AG04449 (cell line): Measurements from ENCODE around the gene OSBPL3.
A peak's percentile ranks its signal among the peaks of the same experiment; 100 is the strongest.

Experiments used
- CTCF ChIA-PET: fragments of 350-600 bp; formaldehyde crosslinking; extraction: SDS; loops from one replicate; lab custom pipeline; 2021; ENCODE audit warnings: antibody characterized with exemption; lab: Yijun Ruan, JAX
- POLR2A ChIA-PET: fragments of 400-600, 350-600 bp; formaldehyde crosslinking; extraction: SDS; loops from one replicate; lab custom pipeline; 2020; ENCODE audit warnings: antibody characterized with exemption, inconsistent platforms; lab: Yijun Ruan, JAX
- DNase-seq: peaks from one replicate; pipeline ENCODE4 v3.0.0-alpha.2; 2010; ENCODE audit warnings: low read depth, low spot score
- H3K4me3 ChIP-seq: 2 replicates; pipeline ENCODE4 v1.5.1; 2011; ENCODE audit warnings: low read depth, mild to moderate bottlenecking, control low read depth, low read length
- CTCF ChIP-seq: IDR thresholded peaks from one replicate; pipeline ENCODE4 v1.5.1; 2011; ENCODE audit warnings: mild to moderate bottlenecking, moderate library complexity, low read length, control low read depth, inconsistent platforms; ENCODE audit not compliant: insufficient read depth; ENCODE audit errors: missing control alignments

Gene OSBPL3

GRCh38 chr7:24926623-24927524, 53.1 kb downstream of the OSBPL3 start:
- ChIA-PET CTCF (interaction anchor here (0.6 to 2.6 kb wide), 13 partner anchors 10 to 172 kb away, joined by 3 to 10 read pairs (median 4); no protein-coding TSS in a partner anchor), POLR2A (interaction anchor here (1.0 to 1.2 kb wide), 5 partner anchors 21 to 106 kb away, joined by 3 read pairs; no protein-coding TSS in a partner anchor)
- H3K4me3 ChIP-seq = no peak overlapping the region
- TF ChIP-seq CTCF = no peak
- DNase-seq = peak; percentile 87

- TF ChIP-seq CTCF = no peak
- ChIA-PET POLR2A (no interaction called here), CTCF (interaction anchor here (1.0 to 1.2 kb wide), 2 partner anchors 9 to 169 kb away, joined by 3 to 4 read pairs; no protein-coding TSS in a partner anchor)
- no peak overlapping the region for H3K4me3 ChIP-seq
- DNase-seq = no peak
Measured at GRCh38 chr7:24924375-24924774, 55.6 kb downstream of the OSBPL3 start.

GRCh38 chr7:24923172-24923865, 56.7 kb downstream of the OSBPL3 start:
- POLR2A ChIA-PET = no interaction called here
- TF ChIP-seq CTCF = no peak
- H3K4me3 ChIP-seq = no peak overlapping the region
- DNase-seq = no peak
- CTCF ChIA-PET = no interaction called here

GRCh38 chr7:24922099-24922773, 57.7 kb downstream of the OSBPL3 start:
- no peak for DNase-seq
- no peak for TF ChIP-seq CTCF
- ChIA-PET CTCF (no interaction called here), POLR2A (interaction anchor here (0.7 kb wide), 1 partner anchor 50 kb away, joined by 3 read pairs; no protein-coding TSS in a partner anchor)
- no peak overlapping the region for H3K4me3 ChIP-seq

- TF ChIP-seq CTCF = no peak
- CTCF ChIA-PET = no interaction called here
- POLR2A ChIA-PET = interaction anchor here (0.5 kb wide), 1 partner anchor 92 kb away, joined by 3 read pairs; no protein-coding TSS in a partner anchor
- H3K4me3 ChIP-seq = no peak overlapping the region
- no peak for DNase-seq
Measured at GRCh38 chr7:24921362-24921679, 58.7 kb downstream of the OSBPL3 start.
